Inflammatory macrophage (primary cell): ENCODE measurements around the gene WDR33.

Experiments
- DNase-seq, 2 donors: peaks; one replicate each; pipeline ENCODE4 v3.0.0-alpha.2; 2020 to 2022

The WDR33 gene

GRCh38 chr2:127690696-127691095, 120.3 kb downstream of the WDR33 start:
- no peak for DNase-seq

GRCh38 chr2:127688405-127688804, 122.6 kb downstream of the WDR33 start:
- DNase-seq = no peak

GRCh38 chr2:127685410-127686080, 125.4 kb downstream of the WDR33 start:
- DNase-seq = no peak

GRCh38 chr2:127683757-127684156, 127.2 kb downstream of the WDR33 start:
- DNase-seq = no peak

- no peak for DNase-seq
Observed at GRCh38 chr2:127683056-127683455, 127.9 kb downstream of the WDR33 start.

- no peak for DNase-seq
Observed at GRCh38 chr2:127681976-127682857, 128.8 kb downstream of the WDR33 start.

GRCh38 chr2:127681288-127681804, 129.6 kb downstream of the WDR33 start:
- DNase-seq = peak in 1 of 2 donors; percentile 23

GRCh38 chr2:127680706-127681287, 130.2 kb downstream of the WDR33 start:
- no peak for DNase-seq

GRCh38 chr2:127679680-127680361, 131.2 kb downstream of the WDR33 start:
- DNase-seq = no peak

GRCh38 chr2:127678991-127679390, 132.0 kb downstream of the WDR33 start:
- no peak for DNase-seq

GRCh38 chr2:127678531-127678930, 132.4 kb downstream of the WDR33 start:
- DNase-seq = no peak

- no peak for DNase-seq
Observed at GRCh38 chr2:127676906-127677305, 134.1 kb downstream of the WDR33 start.

- peak in 1 of 2 donors; percentile 24 for DNase-seq
Observed at GRCh38 chr2:127675331-127676261, 135.4 kb downstream of the WDR33 start, which contains the start of gene LIMS2. Gene LIMS2 (minus strand): TSS chr2:127675530. CDS start chr2:127675024, 506 bp downstream.

GRCh38 chr2:127674241-127675209, 136.4 kb downstream of the WDR33 start:
- peak in 1 of 2 donors; percentile 18 for DNase-seq

- DNase-seq = no peak
Observed at GRCh38 chr2:127673291-127674069, 137.5 kb downstream of the WDR33 start.

- DNase-seq = peak in 1 of 2 donors; percentile 57
Observed at GRCh38 chr2:127672341-127673224, 138.4 kb downstream of the WDR33 start.

GRCh38 chr2:127671557-127672302, 139.2 kb downstream of the WDR33 start:
- peak in 1 of 2 donors; percentile 55 for DNase-seq

- no peak for DNase-seq
Observed at GRCh38 chr2:127670957-127671290, 140.0 kb downstream of the WDR33 start.
